GM19043 (cell line): ENCODE results near the gene CSF3.
"Not testable (repeated sequence)": the region's sequence is repeated elsewhere in the genome, so short reads cannot be mapped to it uniquely, and the experiment has no call there.

Experiments
- ATAC-seq: cut with Tn5 transposase; IDR thresholded peaks from one replicate; pipeline ENCODE4 v1.9.1; 2021; ENCODE audit warnings: low read depth; ENCODE audit not compliant: unreplicated experiment

The CSF3 gene

GRCh38 chr17:39996800-39997199 lies 18.4 kb upstream of the CSF3 start:
- no peak for ATAC-seq

- no peak for ATAC-seq
These were observed 17.7 kb upstream of the CSF3 start for GRCh38 chr17:39997543-39997942.

DNA sequence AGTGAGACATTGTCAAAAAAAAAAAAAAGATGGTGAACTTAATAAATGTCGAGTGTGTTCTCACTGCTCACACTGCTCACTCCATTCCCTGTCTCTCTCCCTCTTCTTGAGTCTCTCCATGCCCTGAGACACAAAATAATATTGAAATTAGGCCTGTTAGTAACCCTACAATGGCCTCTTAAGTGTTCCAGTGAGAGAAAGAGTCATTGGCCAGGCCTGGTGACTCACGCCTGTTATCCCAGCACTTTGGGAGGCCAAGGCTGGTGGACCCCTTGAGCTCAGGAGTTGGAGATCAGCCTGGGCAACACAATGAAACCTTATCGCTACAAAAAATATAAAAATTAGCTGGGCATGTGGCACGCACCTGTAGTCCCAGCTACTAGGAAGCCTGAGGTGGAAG lies 16.2 kb upstream of the CSF3 start:
- no peak for ATAC-seq

DNA sequence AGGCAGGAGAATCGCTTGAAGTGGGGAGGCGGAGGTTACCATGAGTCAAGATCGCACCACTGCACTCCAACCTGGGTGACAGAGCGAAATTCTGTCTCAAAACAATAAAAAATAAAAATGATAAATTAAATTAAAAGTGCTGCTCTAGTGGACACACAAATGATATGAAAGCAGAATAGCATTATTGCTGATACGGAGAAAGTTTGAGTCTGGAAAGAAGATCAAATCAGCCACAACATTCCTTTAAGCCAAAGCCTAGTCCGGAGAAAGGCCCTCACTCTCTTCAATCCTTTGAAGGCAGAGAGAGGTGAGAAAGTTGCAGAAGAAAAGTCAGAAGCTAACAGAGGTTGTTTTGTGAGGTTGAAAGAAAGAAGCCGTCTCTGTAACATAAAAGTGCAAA lies 15.1 kb upstream of the CSF3 start:
- no peak for ATAC-seq

GRCh38 chr17:40001335-40001734 lies 13.9 kb upstream of the CSF3 start:
- ATAC-seq = not testable (repeated sequence)

GRCh38 chr17:40004072-40004471 lies 11.2 kb upstream of the CSF3 start:
- no peak for ATAC-seq

DNA sequence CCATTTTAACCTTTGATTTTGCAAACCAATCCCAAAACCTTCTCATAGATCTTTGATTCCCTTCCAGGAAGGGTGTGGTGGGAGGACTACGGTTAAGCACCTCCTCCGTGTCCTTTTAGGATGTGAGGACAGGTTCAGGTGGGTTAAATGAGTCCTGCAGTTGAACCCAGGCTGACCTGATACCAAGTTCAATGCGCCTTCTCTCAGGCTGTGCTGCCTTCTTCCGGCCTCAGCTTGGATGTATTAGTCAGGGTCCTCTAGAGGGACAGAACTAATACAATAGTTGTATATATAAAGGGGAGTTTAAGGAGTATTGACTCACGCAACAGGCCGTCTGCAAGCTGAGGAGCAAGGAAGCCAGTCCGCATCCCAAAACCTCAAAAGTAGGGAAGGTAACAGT lies 10.5 kb upstream of the CSF3 start:
- ATAC-seq = no peak

DNA sequence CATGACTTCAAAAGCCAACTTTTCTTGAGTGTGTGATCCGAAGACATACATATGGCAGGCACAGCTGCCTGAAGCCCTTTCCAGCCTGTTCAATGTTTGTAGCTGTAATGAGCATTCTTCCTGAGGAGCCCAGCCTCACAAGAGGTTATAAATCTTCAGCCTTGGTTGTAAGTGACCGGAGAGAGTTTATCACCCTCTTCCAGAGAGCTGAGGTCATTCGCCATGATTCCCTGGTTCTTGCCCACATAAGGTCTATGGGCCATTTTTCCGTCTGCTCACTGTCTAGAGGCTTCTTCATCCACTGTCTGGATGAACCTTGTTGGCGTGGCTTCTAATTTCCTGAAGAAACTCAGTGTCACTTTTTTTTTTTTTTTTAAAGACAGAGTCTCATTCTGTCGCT lies 9.7 kb upstream of the CSF3 start:
- no peak for ATAC-seq

- ATAC-seq = not testable (repeated sequence)
These were observed 4.2 kb upstream of the CSF3 start for GRCh38 chr17:40010946-40011500.

DNA sequence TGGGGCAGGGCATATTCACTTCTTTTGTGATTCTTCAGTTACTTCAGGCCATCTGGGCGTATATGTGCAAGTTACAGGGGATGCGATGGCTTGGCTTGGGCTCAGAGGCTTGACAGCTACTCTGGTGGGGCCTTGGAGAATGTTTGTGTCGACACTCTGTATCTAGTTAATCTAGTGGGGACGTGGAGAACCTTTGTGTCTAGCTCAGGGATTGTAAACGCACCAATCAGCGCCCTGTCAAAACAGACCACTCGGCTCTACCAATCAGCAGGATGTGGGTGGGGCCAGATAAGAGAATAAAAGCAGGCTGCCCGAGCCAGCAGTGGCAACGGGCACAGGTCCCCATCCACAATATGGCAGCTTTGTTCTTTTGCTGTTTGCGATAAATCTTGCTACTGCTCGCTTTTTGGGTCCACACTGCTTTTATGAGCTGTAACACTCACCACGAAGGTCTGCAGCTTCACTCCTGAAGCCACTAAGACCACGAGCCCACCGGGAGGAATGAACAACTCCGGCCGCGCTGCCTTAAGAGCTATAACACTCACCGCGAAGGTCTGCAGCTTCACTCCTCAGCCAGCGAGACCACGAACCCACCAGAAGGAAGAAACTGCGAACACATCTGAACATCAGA lies 3.1 kb upstream of the CSF3 start:
- not testable (repeated sequence) for ATAC-seq

DNA sequence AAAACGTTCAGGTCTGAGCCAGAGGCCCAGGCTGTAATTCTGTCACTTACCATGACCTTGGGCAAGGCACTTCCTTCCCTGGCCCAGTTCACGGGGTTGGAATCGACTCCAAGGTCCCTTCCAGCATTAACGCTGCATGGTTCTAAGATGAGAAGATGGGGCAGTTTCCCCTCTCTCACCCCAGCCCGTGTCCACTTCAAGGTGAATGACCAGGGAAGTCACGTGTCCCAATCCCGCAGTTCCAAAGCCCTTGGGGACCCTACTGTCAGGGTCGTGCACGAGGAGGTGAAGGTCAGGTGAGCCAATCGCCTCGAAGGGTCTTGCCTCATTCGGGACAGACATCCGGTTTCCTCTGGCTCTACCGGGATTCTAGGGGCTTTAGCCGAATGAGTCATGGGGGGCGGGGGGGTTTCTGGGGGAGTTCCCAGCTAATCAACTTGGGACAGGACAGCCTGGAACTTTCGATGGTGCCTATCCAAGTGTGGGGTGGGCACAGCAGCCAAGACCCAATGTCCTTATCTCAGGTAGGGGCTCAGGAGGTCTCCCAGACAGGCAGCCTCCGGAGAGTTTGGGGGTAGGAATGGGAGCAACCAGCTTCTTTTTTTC lies 762 bp upstream of the CSF3 start:
- no peak for ATAC-seq

DNA sequence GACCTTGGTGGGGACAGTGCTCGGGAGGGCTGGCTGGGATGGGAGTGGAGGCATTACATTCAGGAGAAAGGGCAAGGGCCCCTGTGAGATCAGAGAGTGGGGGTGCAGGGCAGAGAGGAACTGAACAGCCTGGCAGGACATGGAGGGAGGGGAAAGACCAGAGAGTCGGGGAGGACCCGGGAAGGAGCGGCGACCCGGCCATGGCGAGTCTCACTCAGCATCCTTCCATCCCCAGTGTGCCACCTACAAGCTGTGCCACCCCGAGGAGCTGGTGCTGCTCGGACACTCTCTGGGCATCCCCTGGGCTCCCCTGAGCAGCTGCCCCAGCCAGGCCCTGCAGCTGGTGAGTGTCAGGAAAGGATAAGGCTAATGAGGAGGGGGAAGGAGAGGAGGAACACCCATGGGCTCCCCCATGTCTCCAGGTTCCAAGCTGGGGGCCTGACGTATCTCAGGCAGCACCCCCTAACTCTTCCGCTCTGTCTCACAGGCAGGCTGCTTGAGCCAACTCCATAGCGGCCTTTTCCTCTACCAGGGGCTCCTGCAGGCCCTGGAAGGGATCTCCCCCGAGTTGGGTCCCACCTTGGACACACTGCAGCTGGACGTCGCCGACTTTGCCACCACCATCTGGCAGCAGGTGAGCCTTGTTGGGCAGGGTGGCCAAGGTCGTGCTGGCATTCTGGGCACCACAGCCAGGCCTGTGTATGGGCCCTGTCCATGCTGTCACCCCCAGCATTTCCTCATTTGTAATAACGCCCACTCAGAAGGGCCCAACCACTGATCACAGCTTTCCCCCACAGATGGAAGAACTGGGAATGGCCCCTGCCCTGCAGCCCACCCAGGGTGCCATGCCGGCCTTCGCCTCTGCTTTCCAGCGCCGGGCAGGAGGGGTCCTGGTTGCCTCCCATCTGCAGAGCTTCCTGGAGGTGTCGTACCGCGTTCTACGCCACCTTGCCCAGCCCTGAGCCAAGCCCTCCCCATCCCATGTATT lies 1.1 kb downstream of the CSF3 start:
- ATAC-seq = no peak

DNA sequence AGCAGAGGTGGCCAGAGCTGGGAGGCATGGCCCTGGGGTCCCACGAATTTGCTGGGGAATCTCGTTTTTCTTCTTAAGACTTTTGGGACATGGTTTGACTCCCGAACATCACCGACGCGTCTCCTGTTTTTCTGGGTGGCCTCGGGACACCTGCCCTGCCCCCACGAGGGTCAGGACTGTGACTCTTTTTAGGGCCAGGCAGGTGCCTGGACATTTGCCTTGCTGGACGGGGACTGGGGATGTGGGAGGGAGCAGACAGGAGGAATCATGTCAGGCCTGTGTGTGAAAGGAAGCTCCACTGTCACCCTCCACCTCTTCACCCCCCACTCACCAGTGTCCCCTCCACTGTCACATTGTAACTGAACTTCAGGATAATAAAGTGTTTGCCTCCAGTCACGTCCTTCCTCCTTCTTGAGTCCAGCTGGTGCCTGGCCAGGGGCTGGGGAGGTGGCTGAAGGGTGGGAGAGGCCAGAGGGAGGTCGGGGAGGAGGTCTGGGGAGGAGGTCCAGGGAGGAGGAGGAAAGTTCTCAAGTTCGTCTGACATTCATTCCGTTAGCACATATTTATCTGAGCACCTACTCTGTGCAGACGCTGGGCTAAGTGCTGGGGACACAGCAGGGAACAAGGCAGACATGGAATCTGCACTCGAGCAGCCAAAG lies 2.3 kb downstream of the CSF3 start:
- no peak for ATAC-seq

GRCh38 chr17:40018211-40019121 lies 3.2 kb downstream of the CSF3 start:
- ATAC-seq = no peak

DNA sequence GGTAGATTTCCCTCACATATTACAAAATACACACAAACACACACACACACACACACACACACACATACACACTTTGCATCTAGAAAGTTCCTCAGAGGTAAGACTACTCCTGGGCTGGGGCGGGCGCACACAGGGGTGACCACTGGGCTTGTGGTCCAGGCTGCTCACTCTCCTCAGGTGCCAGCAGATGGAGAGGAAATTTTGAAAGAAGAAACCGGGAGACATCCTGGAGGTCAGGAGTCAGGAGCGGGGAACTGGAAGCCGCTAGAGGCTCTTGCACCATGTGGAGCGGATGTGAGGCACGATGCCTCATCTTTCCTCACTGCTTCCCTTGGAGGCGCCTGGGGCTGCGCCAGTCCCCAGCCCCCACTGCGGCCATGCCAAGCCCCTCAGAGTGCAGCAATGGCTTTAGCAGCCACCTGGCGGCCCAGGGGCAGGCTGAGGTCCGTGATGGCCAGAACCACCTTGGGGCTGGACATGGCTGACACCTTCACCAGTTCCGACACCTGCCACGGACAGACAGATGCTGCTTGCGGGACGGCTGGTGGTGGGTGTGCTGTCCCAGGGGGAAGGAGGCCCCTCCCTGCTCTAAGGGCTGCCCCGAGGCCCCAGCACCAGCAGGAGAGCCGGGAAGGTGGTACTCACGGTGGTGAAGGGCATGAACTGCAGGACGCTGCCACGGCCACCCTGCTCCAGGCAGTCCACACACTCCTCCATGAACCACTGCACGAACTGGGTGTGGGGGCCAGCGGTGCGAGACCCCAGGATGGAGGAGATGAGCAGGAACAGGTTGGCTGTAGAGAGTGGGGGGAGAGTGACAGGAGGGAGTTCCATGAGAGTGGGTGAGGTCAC lies 4.1 kb downstream of the CSF3 start:
- ATAC-seq = no peak

GRCh38 chr17:40020146-40020545 lies 4.9 kb downstream of the CSF3 start:
- ATAC-seq = no peak

- no peak for ATAC-seq
These were observed 6.3 kb downstream of the CSF3 start for GRCh38 chr17:40021451-40021971.

- ATAC-seq = no peak
These were observed 7.3 kb downstream of the CSF3 start for GRCh38 chr17:40022497-40022896.
